NCI-H2196 (cell line): ENCODE measurements around the gene BIRC2.
"Not testable (repeated sequence)": the region's sequence is repeated elsewhere in the genome, so short reads cannot be mapped to it uniquely, and the experiment has no call there.

Experiments
- DNase-seq: peaks from one replicate; lab custom pipeline; 2025; ENCODE audit not compliant: unreplicated experiment; lab: John Stamatoyannopoulos, UW

Gene BIRC2

GRCh38 chr11:102346748-102347461 is at the start of gene BIRC2:
BIRC2 (plus strand) TSS chr11:102347214; CDS start chr11:102349855, 2,641 bp downstream.
- DNase-seq = peak; percentile 98

GRCh38 chr11:102300837-102301236 is 46.2 kb upstream of the BIRC2 start:
- DNase-seq = not testable (repeated sequence)

- DNase-seq = no peak
Measured at GRCh38 chr11:102302241-102302640, 44.8 kb upstream of the BIRC2 start.

- DNase-seq = no peak
Measured at GRCh38 chr11:102304686-102305085, 42.3 kb upstream of the BIRC2 start.

- no peak for DNase-seq
Measured at GRCh38 chr11:102305352-102306047, 41.5 kb upstream of the BIRC2 start.

GRCh38 chr11:102306048-102306597 is 40.9 kb upstream of the BIRC2 start:
- DNase-seq = peak; percentile 21

GRCh38 chr11:102306817-102307726 is 39.9 kb upstream of the BIRC2 start:
- DNase-seq = peak; percentile 45

GRCh38 chr11:102307727-102308038 is 39.3 kb upstream of the BIRC2 start:
- DNase-seq = no peak

GRCh38 chr11:102309621-102310541 is 37.1 kb upstream of the BIRC2 start:
- DNase-seq = no peak

- peak; percentile 11 for DNase-seq
Measured at GRCh38 chr11:102312667-102313066, 34.3 kb upstream of the BIRC2 start.

GRCh38 chr11:102313238-102313940 is 33.6 kb upstream of the BIRC2 start:
- DNase-seq = no peak

- no peak for DNase-seq
Measured at GRCh38 chr11:102314784-102315183, 32.2 kb upstream of the BIRC2 start.

- DNase-seq = no peak
Measured at GRCh38 chr11:102316346-102316904, 30.6 kb upstream of the BIRC2 start.

- peak; percentile 82 for DNase-seq
Measured at GRCh38 chr11:102317099-102317767, 29.8 kb upstream of the BIRC2 start, which contains the start of gene BIRC3. BIRC3 (plus strand) TSS chr11:102317484; CDS start chr11:102324510, 7,026 bp downstream.

GRCh38 chr11:102317768-102318103 is 29.3 kb upstream of the BIRC2 start:
- DNase-seq = no peak

- no peak for DNase-seq
Measured at GRCh38 chr11:102318469-102318868, 28.5 kb upstream of the BIRC2 start.

GRCh38 chr11:102319544-102319943 is 27.5 kb upstream of the BIRC2 start:
- no peak for DNase-seq

- DNase-seq = no peak
Measured at GRCh38 chr11:102320188-102320587, 26.8 kb upstream of the BIRC2 start.

- DNase-seq = no peak
Measured at GRCh38 chr11:102320679-102321078, 26.3 kb upstream of the BIRC2 start.
